Glomerular endothelial cell (primary cell): ENCODE data around the gene RFTN2. TPM values are rescaled to one million over a fixed set of nuclear protein-coding genes. Genes with fewer than 3 reads are reported as not detected.
"Not testable (repeated sequence)": the region's sequence is repeated elsewhere in the genome, so short reads cannot be mapped to it uniquely, and the experiment has no call there.

Experiments
- DNase-seq: peaks from one replicate; pipeline ENCODE4 v3.0.0-alpha.2; 2011; ENCODE audit warnings: low read depth, low spot score; ENCODE audit errors: extremely low read depth
- total RNA-seq: library from RNA; depleted of rRNA; stranded (reverse); fragments of >200 nt; gene quantifications from 2 replicates; pipeline ENCODE4 v1.2.3, GENCODE V29; 2015

The RFTN2 gene, protein sequence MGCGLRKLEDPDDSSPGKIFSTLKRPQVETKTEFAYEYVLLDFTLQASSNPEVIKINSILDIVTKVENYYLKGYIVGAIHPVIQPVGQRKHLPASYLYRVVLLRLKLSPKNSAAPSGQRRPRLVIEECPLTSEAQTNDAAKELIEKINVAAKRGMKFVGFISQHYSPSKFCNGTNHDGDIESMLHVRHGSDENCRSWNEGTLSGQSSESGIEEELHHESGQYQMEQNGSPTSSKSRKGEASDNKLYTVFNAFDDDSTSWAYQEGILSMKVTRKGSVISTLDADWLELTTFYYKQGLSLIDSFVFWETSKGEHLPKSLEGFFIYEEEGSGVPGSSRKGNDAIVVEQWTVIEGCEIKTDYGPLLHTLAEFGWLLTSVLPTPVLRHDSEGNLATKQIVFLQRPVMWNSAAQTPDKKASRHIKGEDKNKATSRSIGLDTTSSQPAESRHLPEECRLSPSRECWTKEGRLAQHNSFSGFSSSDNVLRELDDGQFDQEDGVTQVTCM
- 4.6 and 6.3 TPM in 2 replicates for total RNA-seq

DNA sequence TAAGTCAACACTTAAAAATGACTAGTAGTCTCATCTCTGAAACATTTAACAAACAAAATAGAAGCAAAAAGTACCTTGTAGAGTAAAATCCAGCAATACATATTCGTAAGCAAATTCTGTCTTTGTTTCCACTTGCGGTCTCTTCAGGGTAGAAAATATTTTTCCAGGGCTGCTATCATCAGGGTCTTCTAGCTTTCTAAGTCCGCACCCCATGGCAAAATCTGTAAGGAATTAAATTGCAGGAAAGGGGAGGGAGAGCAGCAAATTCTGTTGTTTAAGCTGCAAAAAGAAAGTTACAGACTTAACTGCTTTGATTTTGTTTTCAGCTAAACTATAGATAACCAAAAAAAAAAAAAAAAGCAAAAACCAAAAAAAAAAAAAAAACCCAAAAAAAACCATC lies at the start of gene RFTN2:
TSS of gene RFTN2 (minus strand) at position 342 of the 400 bp plus-strand sequence. CDS start at position 213, 129 bp downstream.
- peak; percentile 12 for DNase-seq

GRCh38 chr2:197717863-197718262 lies 42.5 kb upstream of the RFTN2 start:
- no peak for DNase-seq

GRCh38 chr2:197713271-197713670 lies 37.9 kb upstream of the RFTN2 start:
- no peak for DNase-seq

DNA sequence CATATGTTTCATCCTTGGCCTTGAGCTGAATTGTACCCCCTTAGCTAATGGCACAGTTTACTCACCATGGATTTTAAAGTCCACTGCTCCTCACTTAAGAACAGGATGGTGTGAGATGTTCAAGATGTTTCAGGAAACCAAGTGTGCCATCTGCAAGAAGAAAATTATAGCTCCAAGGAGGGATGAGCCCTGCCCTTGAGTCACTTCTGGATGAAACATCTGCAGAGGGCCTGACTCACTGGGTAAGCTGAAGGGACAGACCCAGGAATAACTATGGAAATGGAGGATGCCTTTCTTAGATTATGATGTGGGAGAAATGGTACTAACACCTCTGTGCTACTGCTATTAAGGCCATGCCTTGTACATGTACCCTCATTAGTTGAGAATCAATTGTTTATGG lies 36.2 kb upstream of the RFTN2 start:
- no peak for DNase-seq

GRCh38 chr2:197710424-197711042 lies 35.1 kb upstream of the RFTN2 start:
- DNase-seq = no peak

- DNase-seq = not testable (repeated sequence)
Observed at GRCh38 chr2:197709140-197709539, 33.8 kb upstream of the RFTN2 start.

GRCh38 chr2:197708331-197708730 lies 32.9 kb upstream of the RFTN2 start:
- no peak for DNase-seq

DNA sequence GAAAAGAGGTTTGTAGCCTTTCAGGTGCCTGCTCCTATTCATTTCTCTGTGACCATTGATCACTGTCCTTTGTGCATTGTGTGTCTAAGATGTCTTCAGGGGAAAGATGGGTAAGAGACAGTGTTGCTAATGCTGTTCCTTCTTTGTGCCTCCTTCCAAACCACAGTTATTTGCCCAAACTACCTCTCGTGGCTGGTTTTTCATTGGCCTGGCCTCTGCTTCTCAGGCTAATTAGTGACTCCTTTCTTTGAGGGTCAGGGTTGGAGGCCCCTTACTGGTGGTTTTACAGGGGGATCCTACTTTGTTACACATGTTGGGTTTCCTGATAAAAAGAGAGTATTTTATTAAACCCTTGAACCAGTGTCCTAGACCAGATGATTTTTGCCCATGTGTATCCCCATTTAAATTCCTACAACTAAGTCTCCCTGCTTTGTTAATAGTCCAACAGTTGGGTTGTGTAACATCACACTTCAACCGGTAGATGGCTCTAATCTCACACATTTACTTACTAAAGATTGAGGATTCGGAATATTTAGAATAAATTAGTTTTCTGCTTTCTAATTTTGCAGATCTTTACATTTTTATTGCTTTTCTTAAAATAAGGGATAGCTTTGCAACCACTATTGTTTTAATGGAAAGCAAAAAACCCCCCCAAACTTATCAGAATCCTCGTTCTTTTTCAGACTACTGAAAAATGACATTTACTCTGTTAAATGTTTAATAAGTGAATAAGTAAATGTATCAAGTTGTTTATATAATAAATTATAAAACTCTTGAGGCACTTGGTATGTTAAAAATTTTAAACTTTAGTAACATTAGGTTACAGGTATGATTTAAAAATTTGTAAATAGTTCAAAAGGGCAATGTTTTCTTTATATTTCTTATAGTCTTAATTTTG lies 32.2 kb upstream of the RFTN2 start:
- no peak for DNase-seq

- DNase-seq = no peak
Observed at GRCh38 chr2:197706839-197707207, 31.4 kb upstream of the RFTN2 start.

DNA sequence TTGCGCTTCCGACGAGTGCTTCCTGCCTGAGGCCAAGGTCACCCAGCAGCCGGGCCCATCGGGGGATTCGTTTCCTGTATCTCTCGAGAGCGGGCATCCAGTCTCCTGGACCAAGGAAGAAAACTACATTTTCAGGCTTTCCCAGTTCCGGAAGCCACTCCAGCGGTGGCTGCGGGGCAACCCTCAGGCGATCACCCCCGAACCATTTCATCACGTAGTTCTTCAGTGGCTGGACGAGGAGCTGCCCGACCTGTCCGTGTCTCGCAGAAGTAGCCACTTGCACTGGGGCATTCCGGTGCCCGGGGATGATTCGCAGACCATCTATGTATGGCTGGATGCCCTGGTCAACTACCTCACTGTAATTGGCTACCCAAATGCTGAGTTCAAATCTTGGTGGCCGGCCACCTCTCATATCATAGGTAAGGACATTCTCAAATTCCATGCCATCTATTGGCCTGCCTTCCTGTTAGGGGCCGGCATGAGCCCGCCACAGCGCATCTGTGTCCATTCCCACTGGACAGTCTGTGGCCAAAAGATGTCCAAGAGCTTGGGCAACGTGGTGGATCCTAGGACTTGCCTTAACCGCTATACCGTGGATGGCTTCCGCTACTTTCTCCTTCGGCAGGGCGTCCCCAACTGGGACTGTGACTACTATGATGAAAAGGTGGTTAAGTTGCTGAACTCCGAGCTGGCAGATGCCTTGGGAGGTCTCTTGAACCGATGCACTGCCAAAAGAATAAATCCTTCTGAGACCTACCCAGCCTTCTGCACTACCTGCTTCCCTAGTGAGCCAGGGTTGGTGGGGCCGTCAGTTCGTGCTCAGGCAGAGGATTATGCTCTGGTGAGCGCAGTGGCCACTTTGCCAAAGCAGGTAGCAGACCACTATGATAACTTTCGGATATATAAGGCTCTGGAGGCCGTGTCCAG lies 30.8 kb upstream of the RFTN2 start:
- no peak for DNase-seq

GRCh38 chr2:197705121-197705911 lies 29.9 kb upstream of the RFTN2 start, which contains the start of gene MARS2:
TSS of gene MARS2 (plus strand) at chr2:197705369. CDS start at chr2:197705406, 37 bp downstream.
- DNase-seq = peak; percentile 36

DNA sequence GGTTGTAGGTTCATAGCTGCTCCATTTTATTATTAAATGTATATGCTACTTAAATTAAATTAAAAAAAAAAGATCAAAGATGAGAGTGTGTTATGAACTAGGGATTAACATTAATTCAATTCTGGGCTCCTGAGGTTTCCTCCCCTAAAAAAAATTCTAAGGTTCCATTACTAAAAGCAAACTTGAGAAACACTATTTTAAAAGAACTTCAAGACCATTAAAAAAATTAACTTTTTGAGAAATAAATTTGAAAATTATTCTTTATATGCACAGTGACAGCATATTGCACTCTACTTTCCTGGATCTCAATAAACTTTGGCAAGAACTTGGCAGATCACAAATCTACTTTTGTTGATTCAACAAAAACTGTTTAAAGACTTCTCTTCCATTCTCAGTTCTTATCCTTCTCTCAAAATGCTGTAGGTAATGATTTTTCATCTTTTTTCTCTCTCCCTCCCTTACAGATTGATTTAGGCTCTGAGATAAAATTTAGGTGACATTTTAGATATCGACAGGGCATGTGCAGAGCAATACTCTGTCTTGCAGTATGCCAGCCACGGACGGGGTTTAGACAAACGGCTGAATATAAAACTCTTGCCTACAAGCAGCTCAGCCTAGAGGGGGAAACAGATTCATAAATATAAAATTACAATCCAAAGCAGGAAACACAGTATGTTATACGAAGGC lies 29.2 kb upstream of the RFTN2 start:
- peak; percentile 22 for DNase-seq

GRCh38 chr2:197700960-197701359 lies 25.6 kb upstream of the RFTN2 start:
- DNase-seq = no peak

DNA sequence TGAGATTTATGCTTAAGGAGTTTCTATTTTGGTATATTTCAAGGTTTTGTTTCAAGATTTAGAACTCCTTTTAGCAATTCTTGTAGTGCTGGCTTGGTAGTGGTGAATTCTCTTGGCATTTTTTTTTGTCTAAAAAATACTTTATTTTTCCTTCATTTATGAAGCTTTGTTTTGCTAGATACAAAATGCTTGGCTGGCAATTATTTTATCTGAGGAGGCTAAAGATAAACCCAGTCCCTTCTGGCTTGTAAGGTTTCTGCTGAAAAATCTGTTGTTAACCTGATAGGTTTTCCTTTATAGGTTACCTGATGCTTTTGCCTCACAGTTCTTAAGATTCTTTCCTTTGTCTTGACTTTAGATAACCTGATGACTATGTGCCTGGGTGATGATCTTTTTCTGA lies 24.3 kb upstream of the RFTN2 start:
- DNase-seq = not testable (repeated sequence)

- DNase-seq = not testable (repeated sequence)
Observed at GRCh38 chr2:197696571-197696970, 21.2 kb upstream of the RFTN2 start.

DNA sequence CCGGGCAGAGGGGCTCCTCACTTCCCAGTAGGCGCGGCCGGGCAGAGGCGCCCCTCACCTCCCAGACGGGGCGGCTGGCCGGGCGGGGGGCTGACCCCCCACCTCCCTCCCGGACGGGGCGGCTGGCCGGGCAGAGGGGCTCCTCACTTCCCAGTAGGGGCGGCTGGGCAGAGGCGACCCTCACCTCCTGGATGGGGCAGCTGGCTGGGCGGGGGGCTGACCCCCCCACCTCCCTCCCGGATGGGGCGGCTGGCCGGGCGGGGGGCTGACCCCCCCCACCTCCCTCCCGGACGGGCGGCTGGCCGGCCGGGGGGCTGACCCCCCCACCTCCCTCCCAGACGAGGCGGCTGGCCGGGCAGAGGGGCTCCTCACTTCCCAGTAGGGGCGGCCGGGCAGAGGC lies 20.6 kb upstream of the RFTN2 start:
- DNase-seq = not testable (repeated sequence)

DNA sequence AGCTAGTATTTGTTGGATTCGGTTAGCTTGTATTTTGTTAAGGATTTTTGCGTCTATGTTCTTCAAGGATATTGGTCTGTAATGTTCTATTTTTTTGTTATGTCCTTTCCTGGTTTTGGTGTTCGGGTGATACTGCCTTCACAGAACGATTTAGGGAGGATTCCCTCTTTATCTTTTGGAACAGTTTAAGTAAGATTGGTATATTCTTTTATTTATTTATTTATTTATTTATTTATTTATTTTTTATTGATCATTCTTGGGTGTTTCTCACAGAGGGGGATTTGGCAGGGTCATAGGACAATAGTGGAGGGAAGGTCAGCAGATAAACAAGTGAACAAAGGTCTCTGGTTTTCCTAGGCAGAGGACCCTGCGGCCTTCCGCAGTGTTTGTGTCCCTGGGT lies 19.8 kb upstream of the RFTN2 start:
- not testable (repeated sequence) for DNase-seq

GRCh38 chr2:197677483-197677882 lies 2.1 kb upstream of the RFTN2 start:
- DNase-seq = no peak
